Activated CD4-positive, alpha-beta T cell treated with anti-CD3 and anti-CD28 coated beads for 36 hours (primary cell): ENCODE results near the gene RBM6. TPM values are rescaled to one million over a fixed set of nuclear protein-coding genes. Genes with fewer than 3 reads are reported as not detected.

Experiments
- ATAC-seq: fragments of 200-7000 bp; cut with Tn5 transposase; one replicate; pipeline ENCODE4 v1.10.0; 2021; ENCODE audit warnings: mild to moderate bottlenecking, moderate library complexity
- CTCF ChIA-PET: fragments of 350-600 bp; sonication (Branson Sonifier 250); formaldehyde crosslinking; loops from one replicate; lab custom pipeline; 2021; ENCODE audit warnings: antibody characterized with exemption; lab: Charles Lee
- POLR2A ChIA-PET: fragments of 350-600 bp; sonication (Branson Sonifier 250); formaldehyde crosslinking; loops from one replicate; lab custom pipeline; 2021; ENCODE audit warnings: antibody characterized with exemption, inconsistent platforms; lab: Charles Lee
- DNase-seq: peaks from one replicate; pipeline ENCODE4 v3.0.0-alpha.2; 2020
- H3K27ac Mint-ChIP-seq: one replicate; pipeline ENCODE4 v1.8.0; 2021; ENCODE audit warnings: mixed read lengths
- H3K27me3 Mint-ChIP-seq: one replicate; pipeline ENCODE4 v1.8.0; 2021; ENCODE audit warnings: mixed read lengths
- H3K36me3 Mint-ChIP-seq: one replicate; pipeline ENCODE4 v1.8.0; 2021; ENCODE audit warnings: low read depth, mixed read lengths
- H3K4me1 Mint-ChIP-seq: one replicate; pipeline ENCODE4 v1.8.0; 2021; ENCODE audit warnings: mixed read lengths
- H3K4me3 Mint-ChIP-seq: one replicate; pipeline ENCODE4 v1.8.0; 2021; ENCODE audit warnings: mild to moderate bottlenecking, moderate library complexity, mixed read lengths
- H3K9me3 Mint-ChIP-seq: one replicate; pipeline ENCODE4 v1.8.0; 2021; ENCODE audit warnings: low read depth, mixed read lengths
- intact Hi-C, 2 experiments: fragments of 100-400 bp; cut with DNase I in 1 of 2; cut with micrococcal nuclease in 1 of 2; formaldehyde crosslinking; loops; one replicate each; pipeline versions ENCODE4 v1.14.2 to v1.15.1; 2022 to 2024; cut with DNase I, micrococcal nuclease
- total RNA-seq, 2 experiments: library from RNA; stranded (reverse); gene quantifications; one replicate each; pipeline ENCODE4 v1.2.3, GENCODE V29; 2021

Gene RBM6
- total RNA-seq, 2 experiments from 2014 or later: 69.3 to 75.1 TPM

GRCh38 chr3:50089609-50089945 is 149.6 kb downstream of the RBM6 start:
- peaks cover 28% of the 10 kb centered on the region for H3K4me1 Mint-ChIP-seq
- no peak for DNase-seq

GRCh38 chr3:50090984-50091383 is 151.0 kb downstream of the RBM6 start:
- CTCF ChIA-PET: interaction anchor here (2.7 kb wide), 1 partner anchor 10 kb away, joined by 11 read pairs; no protein-coding TSS in a partner anchor
- intact Hi-C loops: no loop called here
- H3K9me3 Mint-ChIP-seq: no peaks in the 10 kb centered on the region

More at GRCh38 chr3:50089609-50089945, 149.6 kb downstream of the RBM6 start:
- ATAC-seq: no peak
- ChIA-PET CTCF (interaction anchor here (0.8 to 2.7 kb wide), 5 partner anchors 11 to 31 kb away, joined by 3 to 11 read pairs (median 4); no protein-coding TSS in a partner anchor), POLR2A (interaction anchor here (0.7 to 0.8 kb wide), 3 partner anchors 8 to 252 kb away, joined by 3 read pairs; no protein-coding TSS in a partner anchor)
- H3K27ac Mint-ChIP-seq: peak overlapping the region; percentile 97
- intact Hi-C loops: loop anchor here (2.0 to 5.0 kb wide), 2 partner anchors 65 to 147 kb away; partner anchors contain the start of genes RBM6 (in 1 of the 2) and SEMA3F (in 1 of the 2)
- H3K36me3 Mint-ChIP-seq: peaks cover 35% of the 10 kb centered on the region
- peak overlapping the region; percentile 99 for H3K4me3 Mint-ChIP-seq
- no peaks in the 10 kb centered on the region for H3K9me3 Mint-ChIP-seq
- H3K27me3 Mint-ChIP-seq: no peaks in the 10 kb centered on the region

GRCh38 chr3:50095352-50095998 is 155.5 kb downstream of the RBM6 start:
- Mint-ChIP-seq H3K9me3 (no peaks in the 10 kb centered on the region), H3K4me1 (peaks cover 33% of the 10 kb centered on the region), H3K4me3 (no peak overlapping the region), H3K27ac (peak overlapping the region; percentile 4), H3K36me3 (peaks cover 69% of the 10 kb centered on the region), H3K27me3 (no peaks in the 10 kb centered on the region)
- DNase-seq (no peak), ATAC-seq (peak; percentile 57)
- intact Hi-C loops: no loop called here
- CTCF ChIA-PET: interaction anchor here (0.7 to 1.6 kb wide), 5 partner anchors 9 to 1074 kb away, joined by 3 to 7 read pairs (median 3); no protein-coding TSS in a partner anchor
- POLR2A ChIA-PET: no interaction called here

More at GRCh38 chr3:50090984-50091383, 151.0 kb downstream of the RBM6 start:
- ATAC-seq (no peak), DNase-seq (no peak)
- Mint-ChIP-seq H3K36me3 (peaks cover 45% of the 10 kb centered on the region), H3K4me1 (peaks cover 34% of the 10 kb centered on the region), H3K27me3 (no peaks in the 10 kb centered on the region), H3K4me3 (peak overlapping the region; percentile 99), H3K27ac (peak overlapping the region; percentile 97)
- POLR2A ChIA-PET: no interaction called here

- no peaks in the 10 kb centered on the region for H3K27me3 Mint-ChIP-seq
- ChIA-PET POLR2A (interaction anchor here (0.9 kb wide), 1 partner anchor 9 kb away, joined by 3 read pairs; no protein-coding TSS in a partner anchor), CTCF (interaction anchor here (0.9 to 2.7 kb wide), 6 partner anchors 11 to 295 kb away, joined by 3 to 11 read pairs (median 4); partner anchors contain the start of gene RBM5)
- intact Hi-C loops: no loop called here
- no peak for DNase-seq
- no peak overlapping the region for H3K27ac Mint-ChIP-seq
- H3K4me1 Mint-ChIP-seq: peaks cover 19% of the 10 kb centered on the region
- no peak overlapping the region for H3K4me3 Mint-ChIP-seq
- no peak for ATAC-seq
- peaks cover 81% of the 10 kb centered on the region for H3K36me3 Mint-ChIP-seq
- H3K9me3 Mint-ChIP-seq: no peaks in the 10 kb centered on the region
Measured at GRCh38 chr3:50100386-50100785, 160.4 kb downstream of the RBM6 start.

- CTCF ChIA-PET: interaction anchor here (0.5 to 2.7 kb wide), 6 partner anchors 11 to 296 kb away, joined by 3 to 11 read pairs (median 4); partner anchors contain the start of gene RBM5
- intact Hi-C loops: no loop called here
- no peaks in the 10 kb centered on the region for H3K9me3 Mint-ChIP-seq
- no peak overlapping the region for H3K4me3 Mint-ChIP-seq
- ATAC-seq (peak; percentile 68), DNase-seq (no peak)
- peak overlapping the region; percentile 38 for H3K27ac Mint-ChIP-seq
- peaks cover 16% of the 10 kb centered on the region for H3K4me1 Mint-ChIP-seq
- H3K27me3 Mint-ChIP-seq: no peaks in the 10 kb centered on the region
- POLR2A ChIA-PET: interaction anchor here (0.6 to 1.3 kb wide), 4 partner anchors 8 to 52 kb away, joined by 3 to 4 read pairs (median 3); no protein-coding TSS in a partner anchor
- peaks cover 74% of the 10 kb centered on the region for H3K36me3 Mint-ChIP-seq
Measured at GRCh38 chr3:50100956-50101845, 161.3 kb downstream of the RBM6 start.

GRCh38 chr3:50102558-50102957 is 162.6 kb downstream of the RBM6 start:
- peaks cover 13% of the 10 kb centered on the region for H3K4me1 Mint-ChIP-seq
- peak overlapping the region; percentile 38 for H3K27ac Mint-ChIP-seq
- no peaks in the 10 kb centered on the region for H3K9me3 Mint-ChIP-seq
- ChIA-PET POLR2A (interaction anchor here (1.3 kb wide), 1 partner anchor 18 kb away, joined by 3 read pairs; no protein-coding TSS in a partner anchor), CTCF (no interaction called here)
- H3K27me3 Mint-ChIP-seq: no peaks in the 10 kb centered on the region
- no peak overlapping the region for H3K4me3 Mint-ChIP-seq
- peaks cover 77% of the 10 kb centered on the region for H3K36me3 Mint-ChIP-seq
- intact Hi-C loops: no loop called here
- no peak for ATAC-seq
- DNase-seq: no peak

GRCh38 chr3:50111757-50112156 is 171.8 kb downstream of the RBM6 start:
- POLR2A ChIA-PET: no interaction called here
- Mint-ChIP-seq H3K27ac (no peak overlapping the region), H3K27me3 (no peaks in the 10 kb centered on the region)

GRCh38 chr3:50112462-50112861 is 172.5 kb downstream of the RBM6 start:
- ATAC-seq (no peak), DNase-seq (no peak)
- intact Hi-C loops: no loop called here
- CTCF ChIA-PET: interaction anchor here (1.4 kb wide), 1 partner anchor 9 kb away, joined by 4 read pairs; no protein-coding TSS in a partner anchor
- no peaks in the 10 kb centered on the region for H3K27me3 Mint-ChIP-seq
- H3K4me3 Mint-ChIP-seq: no peak overlapping the region
- no peaks in the 10 kb centered on the region for H3K4me1 Mint-ChIP-seq
- no peak overlapping the region for H3K27ac Mint-ChIP-seq
- no peaks in the 10 kb centered on the region for H3K9me3 Mint-ChIP-seq
- POLR2A ChIA-PET: interaction anchor here (0.6 kb wide), 1 partner anchor 149 kb away, joined by 3 read pairs; no protein-coding TSS in a partner anchor
- H3K36me3 Mint-ChIP-seq: peaks cover 73% of the 10 kb centered on the region

More at GRCh38 chr3:50111757-50112156, 171.8 kb downstream of the RBM6 start:
- ATAC-seq (no peak), DNase-seq (no peak)
- Mint-ChIP-seq H3K4me1 (no peaks in the 10 kb centered on the region), H3K9me3 (no peaks in the 10 kb centered on the region), H3K36me3 (peaks cover 74% of the 10 kb centered on the region), H3K4me3 (no peak overlapping the region)
- intact Hi-C loops: no loop called here
- CTCF ChIA-PET: interaction anchor here (1.4 kb wide), 1 partner anchor 9 kb away, joined by 4 read pairs; no protein-coding TSS in a partner anchor

- ATAC-seq: no peak
- Mint-ChIP-seq H3K27ac (no peak overlapping the region), H3K36me3 (peaks cover 49% of the 10 kb centered on the region), H3K27me3 (no peaks in the 10 kb centered on the region), H3K9me3 (no peaks in the 10 kb centered on the region), H3K4me1 (no peaks in the 10 kb centered on the region), H3K4me3 (no peak overlapping the region)
- intact Hi-C loops: no loop called here
- no peak for DNase-seq
- ChIA-PET POLR2A (interaction anchor here (0.6 to 1.0 kb wide), 2 partner anchors 11 to 25 kb away, joined by 3 to 4 read pairs; no protein-coding TSS in a partner anchor), CTCF (no interaction called here)
Measured at GRCh38 chr3:50117120-50117519, 177.2 kb downstream of the RBM6 start.

- ChIA-PET CTCF (interaction anchor here (0.7 kb wide), 1 partner anchor 29 kb away, joined by 3 read pairs; the partner anchor contains the start of gene RBM5), POLR2A (no interaction called here)
- Mint-ChIP-seq H3K9me3 (no peaks in the 10 kb centered on the region), H3K36me3 (peaks cover 44% of the 10 kb centered on the region), H3K4me3 (no peak overlapping the region), H3K27me3 (no peaks in the 10 kb centered on the region), H3K27ac (no peak overlapping the region), H3K4me1 (no peaks in the 10 kb centered on the region)
- DNase-seq (no peak), ATAC-seq (no peak)
- intact Hi-C loops: no loop called here
Measured at GRCh38 chr3:50118237-50118636, 178.3 kb downstream of the RBM6 start.
